Measurements from ENCODE around the gene PARD3B. TPM values are rescaled to one million over a fixed set of nuclear protein-coding genes. Genes with fewer than 3 reads are reported as not detected.

The PARD3B gene
- total RNA-seq, 1 experiment from 2014 or later: 2.0 TPM

- Histone ChIP-seq H3K4me3 (replicated peaks in 1 of 2; ENCODE audit: low read depth in 1 of 2, low read length in 2 of 2) (no peak overlapping the region), H2AFZ (ENCODE audit: low read depth, low read length, poor library complexity, severe bottlenecking) (no peak overlapping the region), H3K27me3 (ENCODE audit: insufficient read depth, low read length) (peaks cover 11% of the 10 kb centered on the region; the same call in 1 of the 2 replicates), H3K9me3 (ENCODE audit: control insufficient read depth in 1 of 2, insufficient read depth in 1 of 2, low read depth in 1 of 2, low read length in 2 of 2) (no peaks in the 10 kb centered on the region), H3K9me2 (ENCODE audit: insufficient read depth) (no peaks in the 10 kb centered on the region), H3K27ac (ENCODE audit: low read depth, low read length) (no peak overlapping the region), H3K79me2 (ENCODE audit: insufficient read depth, low read length) (no peaks in the 10 kb centered on the region), H3K4me1 (ENCODE audit: control insufficient read depth in 1 of 2, insufficient read depth in 2 of 2, low read length in 2 of 2) (no peaks in the 10 kb centered on the region), H3K9ac (ENCODE audit: low read length) (no peak overlapping the region), H3K36me3 (ENCODE audit: control insufficient read depth in 1 of 2, insufficient read depth in 2 of 2, low read length in 2 of 2) (no peaks in the 10 kb centered on the region), H4K20me1 (ENCODE audit: insufficient read depth) (no peaks in the 10 kb centered on the region), H3K4me2 (ENCODE audit: low read length) (no peak overlapping the region)
- DNase-seq (ENCODE audit: low read depth, low spot score) (no peak), ATAC-seq (no peak)
- TF ChIP-seq FOSL1 (IDR thresholded peaks at IDR 0.05; ENCODE audit: low read depth) (no peak), YY1 (IDR thresholded peaks at IDR 0.05; ENCODE audit: extremely low read depth, insufficient replicate concordance, low read depth, low read length) (no peak), ZFX (IDR thresholded peaks at IDR 0.05) (no peak), ELF1 (IDR thresholded peaks at IDR 0.05; ENCODE audit: borderline replicate concordance, low read depth) (no peak)
- CTCF ChIA-PET: no interaction called here
- POLR2A ChIA-PET: no interaction called here
- BruUV-seq (replicated peaks): no TSS peak
- intact Hi-C loops (cut with micrococcal nuclease): no loop called here
- RAD21 ChIA-PET (ENCODE audit: low non-redundant PET in 1 of 2, low total read pairs in 2 of 2, uncharacterized antibody in 2 of 2, unreplicated experiment in 2 of 2): no interaction called here
Measured at GRCh38 chr2:205409411-205409810, 864.1 kb downstream of the PARD3B start.

GRCh38 chr2:205411558-205411957 lies 866.3 kb downstream of the PARD3B start:
- no peaks in the 10 kb centered on the region for H3K9me2 ChIP-seq (ENCODE audit: insufficient read depth)
- no TSS peak for BruUV-seq (replicated peaks)
- TF ChIP-seq REST (IDR thresholded peaks at IDR 0.05; ENCODE audit: low read depth) (no peak), SIN3A (IDR thresholded peaks at IDR 0.05; ENCODE audit: low read depth) (no peak), CTCF (IDR thresholded peaks at IDR 0.05 in 2 of 3, conservative IDR thresholded peaks at IDR 0.05 in 1 of 3; ENCODE audit: borderline replicate concordance in 1 of 3, insufficient read depth in 1 of 3, low read depth in 2 of 3, low read length in 2 of 3) (no peak)
- CTCF ChIA-PET: no interaction called here
- H3K4me1 ChIP-seq (ENCODE audit: control insufficient read depth in 1 of 2, insufficient read depth in 2 of 2, low read length in 2 of 2): no peaks in the 10 kb centered on the region
- H3K36me3 ChIP-seq (ENCODE audit: control insufficient read depth in 1 of 2, insufficient read depth in 2 of 2, low read length in 2 of 2): no peaks in the 10 kb centered on the region
- no peak overlapping the region for H3K4me2 ChIP-seq (ENCODE audit: low read length)
- RAD21 ChIA-PET (ENCODE audit: low non-redundant PET in 1 of 2, low total read pairs in 2 of 2, uncharacterized antibody in 2 of 2, unreplicated experiment in 2 of 2): no interaction called here
- no peak overlapping the region for H3K9ac ChIP-seq (ENCODE audit: low read length)
- H3K27me3 ChIP-seq (ENCODE audit: insufficient read depth, low read length): peaks cover 11% of the 10 kb centered on the region; the same call in 1 of the 2 replicates
- intact Hi-C loops (cut with micrococcal nuclease): no loop called here
- POLR2A ChIA-PET: no interaction called here
- no peak overlapping the region for H3K4me3 ChIP-seq (replicated peaks in 1 of 2; ENCODE audit: low read depth in 1 of 2, low read length in 2 of 2)
- DNase-seq (ENCODE audit: low read depth, low spot score) (no peak), ATAC-seq (no peak)
- no peaks in the 10 kb centered on the region for H3K79me2 ChIP-seq (ENCODE audit: insufficient read depth, low read length)
- H3K27ac ChIP-seq (ENCODE audit: low read depth, low read length): no peak overlapping the region
- no peak overlapping the region for H2AFZ ChIP-seq (ENCODE audit: low read depth, low read length, poor library complexity, severe bottlenecking)
- no peaks in the 10 kb centered on the region for H3K9me3 ChIP-seq (ENCODE audit: control insufficient read depth in 1 of 2, insufficient read depth in 1 of 2, low read depth in 1 of 2, low read length in 2 of 2)
- no peaks in the 10 kb centered on the region for H4K20me1 ChIP-seq (ENCODE audit: insufficient read depth)
